Right atrium auricular region (tissue), 2 donors: ENCODE results near the gene TMEM168. TPM values are rescaled to one million over a fixed set of nuclear protein-coding genes. Genes with fewer than 3 reads are reported as not detected.
"Not testable (repeated sequence)": the region's sequence is repeated elsewhere in the genome, so short reads cannot be mapped to it uniquely, and the experiment has no call there.

ENCODE experiments used
- DNase-seq: peaks from one replicate; pipeline ENCODE4 v3.0.0-alpha.2; 2019; ENCODE audit warnings: low spot score
- H3K27ac ChIP-seq, 2 donors: fragments of 200-600 bp; sonication (generic); 1 replicate in 1 of 2; 2 replicates in 1 of 2; pipeline ENCODE4 v1.5.1; 2016 to 2019
- H3K27me3 ChIP-seq, 2 donors: fragments of 200-600 bp; sonication (generic); one replicate each; pipeline versions ENCODE4 v1.5.1 to v1.6.0; 2017 to 2019
- H3K36me3 ChIP-seq: fragments of 200-600 bp; sonication (generic); one replicate; pipeline ENCODE4 v1.5.1; 2016
- H3K4me1 ChIP-seq, 2 donors: fragments of 200-600 bp; sonication (generic); one replicate each; pipeline versions ENCODE4 v1.5.1 to v1.6.0; 2017 to 2019
- H3K4me3 ChIP-seq, 2 donors: fragments of 200-600 bp; sonication (generic); 1 replicate in 1 of 2; 2 replicates in 1 of 2; pipeline ENCODE4 v1.5.1; 2017 to 2019; ENCODE audit warnings: mild to moderate bottlenecking in 1 of 2, moderate library complexity in 1 of 2
- H3K9me3 ChIP-seq, 2 donors: fragments of 200-600 bp; sonication (generic); one replicate each; pipeline ENCODE4 v1.5.1; 2019
- total RNA-seq, 2 donors: library from RNA; depleted of rRNA; stranded (reverse); fragments of >200 nt; gene quantifications; one replicate each; pipeline ENCODE4 v1.1.0, GENCODE V29; 2016
- TF ChIP-seq, protein P1 (sequence below), 2 donors: fragments of 200-600 bp; sonication (generic); IDR thresholded peaks; one replicate each; pipeline ENCODE4 v1.5.1; 2019; ENCODE audit warnings: antibody characterized with exemption in 2 of 2

The TMEM168 gene
- total RNA-seq, 2 donors from 2014 or later, result 15.1 to 16.8 TPM

DNA sequence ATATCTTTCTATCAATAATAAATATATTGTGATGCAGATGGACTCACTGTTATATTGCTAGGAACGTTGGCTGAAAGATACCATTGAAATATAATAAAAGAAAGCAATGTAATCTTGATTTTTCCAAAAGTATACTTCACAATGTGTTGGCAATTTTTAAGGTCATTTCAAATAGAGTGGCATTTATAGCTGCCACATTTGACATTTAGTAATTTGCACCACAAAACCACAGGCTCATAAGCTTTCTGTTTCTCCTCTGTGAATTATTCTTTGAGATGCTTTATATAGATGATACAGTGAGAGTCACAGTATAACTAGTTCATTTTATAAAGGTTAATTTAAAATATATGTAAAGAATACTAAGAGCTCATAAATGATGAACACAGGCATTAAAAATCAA is 44.6 kb downstream of the TMEM168 start:
- TF ChIP-seq, protein P1, sequence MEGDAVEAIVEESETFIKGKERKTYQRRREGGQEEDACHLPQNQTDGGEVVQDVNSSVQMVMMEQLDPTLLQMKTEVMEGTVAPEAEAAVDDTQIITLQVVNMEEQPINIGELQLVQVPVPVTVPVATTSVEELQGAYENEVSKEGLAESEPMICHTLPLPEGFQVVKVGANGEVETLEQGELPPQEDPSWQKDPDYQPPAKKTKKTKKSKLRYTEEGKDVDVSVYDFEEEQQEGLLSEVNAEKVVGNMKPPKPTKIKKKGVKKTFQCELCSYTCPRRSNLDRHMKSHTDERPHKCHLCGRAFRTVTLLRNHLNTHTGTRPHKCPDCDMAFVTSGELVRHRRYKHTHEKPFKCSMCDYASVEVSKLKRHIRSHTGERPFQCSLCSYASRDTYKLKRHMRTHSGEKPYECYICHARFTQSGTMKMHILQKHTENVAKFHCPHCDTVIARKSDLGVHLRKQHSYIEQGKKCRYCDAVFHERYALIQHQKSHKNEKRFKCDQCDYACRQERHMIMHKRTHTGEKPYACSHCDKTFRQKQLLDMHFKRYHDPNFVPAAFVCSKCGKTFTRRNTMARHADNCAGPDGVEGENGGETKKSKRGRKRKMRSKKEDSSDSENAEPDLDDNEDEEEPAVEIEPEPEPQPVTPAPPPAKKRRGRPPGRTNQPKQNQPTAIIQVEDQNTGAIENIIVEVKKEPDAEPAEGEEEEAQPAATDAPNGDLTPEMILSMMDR (IDR thresholded peaks at IDR 0.05), result no peak
- Histone ChIP-seq H3K4me3 (no peak overlapping the region), H3K27ac (no peak overlapping the region), H3K27me3 (no peaks in the 10 kb centered on the region), H3K36me3 (no peaks in the 10 kb centered on the region), H3K4me1 (peaks cover 0 to 5% of the 10 kb centered on the region in 2 donors), H3K9me3 (no peaks in the 10 kb centered on the region)
- no peak for DNase-seq

DNA sequence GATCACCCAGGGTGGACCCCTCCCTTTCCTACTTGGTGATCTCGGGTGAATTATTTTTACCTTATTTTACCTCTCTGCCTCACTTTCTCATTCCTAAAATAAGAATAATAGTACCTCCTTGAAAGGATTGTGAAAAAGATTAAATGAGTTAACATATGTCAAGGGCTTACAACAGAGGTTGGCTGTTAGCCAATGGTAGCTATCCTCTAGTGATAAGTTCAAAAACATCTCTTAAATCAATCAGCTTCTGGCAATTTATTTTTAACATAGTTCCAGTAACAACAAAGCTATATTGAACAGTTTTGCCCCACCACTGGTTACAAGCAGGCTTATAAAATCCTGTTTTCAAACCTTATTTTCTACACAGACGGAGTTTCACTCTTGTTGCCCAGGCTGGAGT is 45.4 kb downstream of the TMEM168 start:
- DNase-seq, result no peak
- H3K27ac ChIP-seq, result no peak overlapping the region

DNA sequence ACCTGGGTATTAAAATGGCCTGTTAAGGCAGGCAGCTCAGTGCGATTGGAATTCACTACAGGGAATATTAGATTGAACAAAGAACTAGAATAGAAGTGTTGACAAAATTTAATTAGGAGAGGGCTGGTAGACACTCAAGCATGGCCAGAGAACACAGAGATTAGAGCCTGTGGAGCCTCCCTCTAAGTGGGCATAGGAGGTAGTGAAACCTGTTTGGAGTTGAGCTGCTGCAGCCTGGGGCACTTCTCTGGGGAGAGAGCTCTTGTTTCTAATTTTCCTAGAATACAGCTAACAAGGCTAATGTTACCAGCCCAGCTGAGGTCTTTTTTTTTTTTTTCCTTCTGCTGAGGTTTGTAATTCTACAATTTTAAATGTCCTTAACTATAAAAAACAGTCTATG is 46.4 kb downstream of the TMEM168 start:
- TF ChIP-seq, protein P1 (IDR thresholded peaks at IDR 0.05), result no peak
- Histone ChIP-seq H3K9me3 (no peaks in the 10 kb centered on the region), H3K4me3 (no peak overlapping the region), H3K27me3 (no peaks in the 10 kb centered on the region), H3K36me3 (no peaks in the 10 kb centered on the region), H3K27ac (no peak overlapping the region), H3K4me1 (peaks cover 0 to 5% of the 10 kb centered on the region in 2 donors)
- DNase-seq, result no peak

More for the DNA sequence above, 45.4 kb downstream of the TMEM168 start:
- Histone ChIP-seq H3K4me1 (peaks cover 0 to 5% of the 10 kb centered on the region in 2 donors), H3K27me3 (no peaks in the 10 kb centered on the region), H3K4me3 (no peak overlapping the region), H3K36me3 (no peaks in the 10 kb centered on the region), H3K9me3 (no peaks in the 10 kb centered on the region)
- TF ChIP-seq, protein P1 (IDR thresholded peaks at IDR 0.05), result no peak

DNA sequence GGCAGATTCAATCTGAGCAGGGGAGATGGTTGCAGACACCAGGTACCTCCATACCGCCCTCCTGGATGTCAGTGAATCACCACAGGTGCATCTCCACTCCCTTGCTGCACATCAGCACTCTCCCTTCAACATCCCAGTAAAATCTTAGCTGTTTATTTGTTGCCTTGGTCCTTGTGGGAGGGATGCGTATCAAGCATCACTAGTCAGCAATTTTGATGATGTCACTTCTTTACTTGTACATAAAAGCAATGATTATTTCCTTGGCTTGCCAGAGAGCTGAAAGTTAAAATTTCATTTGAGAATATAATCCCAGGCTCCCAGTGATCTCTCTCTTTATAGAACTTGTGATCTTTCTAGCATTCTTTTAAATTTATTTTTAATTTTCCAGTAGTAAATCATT is 49.5 kb downstream of the TMEM168 start:
- Histone ChIP-seq H3K4me1 (peaks cover 0 to 5% of the 10 kb centered on the region in 2 donors), H3K27me3 (no peaks in the 10 kb centered on the region), H3K9me3 (peaks cover 0 to 10% of the 10 kb centered on the region in 2 donors), H3K36me3 (no peaks in the 10 kb centered on the region), H3K27ac (no peak overlapping the region), H3K4me3 (no peak overlapping the region)
- TF ChIP-seq, protein P1 (IDR thresholded peaks at IDR 0.05), result no peak
- no peak for DNase-seq

DNA sequence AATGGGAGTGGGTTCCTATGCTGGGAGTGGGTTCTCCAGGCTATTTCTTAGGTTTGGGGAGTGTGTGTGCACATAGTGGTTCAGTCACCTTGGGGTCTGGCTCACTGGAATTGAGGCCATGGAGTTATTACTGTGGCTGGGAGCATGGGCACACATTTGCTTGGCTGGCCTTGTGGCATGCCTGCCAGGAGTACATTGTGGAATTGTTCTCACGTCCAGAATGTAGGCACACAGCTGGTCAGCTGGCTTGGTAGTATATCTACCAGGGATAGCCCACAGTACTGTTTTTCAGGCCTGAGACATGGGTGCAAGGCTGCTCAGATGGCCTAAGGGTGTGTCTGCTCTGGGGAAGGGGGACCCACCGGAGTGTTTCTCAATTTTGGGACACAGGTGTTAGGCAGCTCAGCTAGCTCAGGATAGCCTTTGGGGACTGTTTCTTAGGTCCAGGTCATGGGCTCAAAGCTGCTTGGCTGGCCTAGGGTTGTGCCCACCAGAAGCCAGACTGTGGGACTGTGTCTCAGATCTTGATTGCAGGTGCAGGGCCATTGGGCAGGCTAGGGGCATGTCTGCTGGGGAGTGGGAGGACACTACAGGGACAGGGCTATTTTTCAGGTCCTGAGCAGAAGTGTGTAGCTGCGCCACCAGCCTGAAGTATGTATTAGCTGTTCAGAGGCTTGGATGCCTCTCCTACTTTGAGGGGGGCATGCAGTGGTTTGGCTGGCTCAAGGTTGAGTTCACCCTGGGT is 50.6 kb downstream of the TMEM168 start:
- H3K4me1 ChIP-seq, result peaks cover 0 to 2% of the 10 kb centered on the region in 2 donors
- H3K9me3 ChIP-seq, result peaks cover 0 to 21% of the 10 kb centered on the region in 2 donors
- no peaks in the 10 kb centered on the region for H3K27me3 ChIP-seq
- no peak overlapping the region for H3K4me3 ChIP-seq
- DNase-seq, result no peak
- H3K36me3 ChIP-seq, result no peaks in the 10 kb centered on the region
- TF ChIP-seq, protein P1 (IDR thresholded peaks at IDR 0.05), result no peak
- H3K27ac ChIP-seq, result no peak overlapping the region

DNA sequence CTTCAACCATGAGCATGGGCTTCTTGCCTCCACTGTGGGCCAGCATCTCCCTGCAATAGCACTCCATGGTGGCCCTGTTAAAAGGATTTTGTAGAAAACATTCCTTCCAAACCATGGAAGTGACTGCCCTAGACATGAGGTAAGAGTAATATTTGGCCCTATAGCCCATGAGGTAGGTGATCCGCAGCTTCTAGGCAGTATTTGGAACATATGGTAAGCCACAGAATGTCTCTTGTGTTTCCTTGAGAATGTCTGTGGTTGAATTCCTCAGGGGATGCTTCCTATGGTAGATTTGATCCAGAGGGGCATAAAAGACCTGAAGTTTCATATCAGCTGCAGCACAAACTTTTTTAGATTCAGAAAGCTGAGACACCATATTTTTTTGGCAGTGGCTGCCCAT is 54.9 kb downstream of the TMEM168 start:
- DNase-seq, result no peak
- Histone ChIP-seq H3K27ac (no peak overlapping the region), H3K9me3 (peaks cover 0 to 35% of the 10 kb centered on the region in 2 donors), H3K27me3 (no peaks in the 10 kb centered on the region), H3K4me1 (no peaks in the 10 kb centered on the region), H3K4me3 (no peak overlapping the region), H3K36me3 (no peaks in the 10 kb centered on the region)
- TF ChIP-seq, protein P1 (IDR thresholded peaks at IDR 0.05), result no peak

DNA sequence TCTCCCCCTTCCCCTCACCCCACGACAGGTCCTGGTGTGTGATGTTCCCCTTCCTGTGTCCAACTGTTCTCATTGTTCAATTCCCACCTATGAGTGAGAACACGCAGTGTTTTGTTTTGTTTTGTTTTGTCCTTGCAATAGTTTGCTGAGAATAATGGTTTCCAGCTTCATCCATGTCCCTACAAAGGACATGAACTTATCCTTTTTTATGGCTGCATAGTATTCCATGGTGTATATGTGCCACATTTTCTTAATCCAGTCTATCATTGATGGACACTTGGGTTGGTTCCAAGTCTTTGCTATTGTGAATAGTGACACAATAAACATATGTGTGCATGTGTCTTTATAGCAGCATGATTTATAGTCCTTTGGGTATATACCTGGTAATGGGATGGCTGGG is 58.9 kb downstream of the TMEM168 start:
- peaks cover 0 to 41% of the 10 kb centered on the region in 2 donors for H3K9me3 ChIP-seq
- H3K4me3 ChIP-seq, H3K4me1 ChIP-seq, H3K36me3 ChIP-seq, DNase-seq, H3K27ac ChIP-seq, H3K27me3 ChIP-seq: not testable (repeated sequence)
